Measurements from ENCODE around the gene STX8.
"Not testable (repeated sequence)": the region's sequence is repeated elsewhere in the genome, so short reads cannot be mapped to it uniquely, and the experiment has no call there.

STX8 gene

DNA sequence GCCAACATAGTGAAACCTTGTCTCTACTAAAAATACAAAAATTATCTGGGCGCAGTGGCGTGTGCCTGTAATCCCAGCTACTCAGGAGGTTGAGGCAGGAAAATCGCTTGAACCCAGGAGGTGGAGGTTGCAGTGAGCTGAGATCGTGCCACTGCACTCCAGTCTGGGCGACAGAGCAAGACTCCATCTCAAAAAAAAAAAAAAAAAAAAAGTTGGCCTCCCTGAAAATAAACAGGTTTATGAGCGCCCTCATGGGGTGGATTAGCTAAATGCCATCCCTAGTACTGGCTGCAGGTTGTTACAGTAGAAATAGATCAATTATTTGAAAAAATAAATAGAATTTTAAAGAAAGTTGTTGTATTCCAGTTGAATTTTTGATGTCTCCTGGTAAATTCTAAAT, 20.9 kb downstream of the STX8 start:
- not testable (repeated sequence) for ATAC-seq
- peak; percentile 55 for DNase-seq

DNA sequence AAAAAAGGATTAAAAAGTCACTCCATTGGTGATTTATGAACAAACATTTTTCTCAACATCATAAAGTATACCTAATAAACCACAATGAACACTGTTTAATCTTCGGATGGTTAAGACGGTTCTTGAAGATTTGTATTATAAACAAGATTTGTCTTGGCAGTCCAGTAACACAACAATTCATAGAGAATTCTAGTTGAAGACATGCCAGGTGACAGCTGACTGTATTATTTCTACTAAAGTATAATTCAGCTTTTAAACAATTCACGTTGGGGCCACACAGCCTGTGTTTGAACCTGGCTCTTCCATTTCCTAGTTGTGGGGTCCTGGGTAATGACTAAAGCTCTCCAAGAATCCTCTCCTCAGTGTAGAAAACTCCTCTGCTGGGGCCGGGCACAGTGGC, 22.0 kb downstream of the STX8 start:
- ATAC-seq (no peak), DNase-seq (no peak)

DNA sequence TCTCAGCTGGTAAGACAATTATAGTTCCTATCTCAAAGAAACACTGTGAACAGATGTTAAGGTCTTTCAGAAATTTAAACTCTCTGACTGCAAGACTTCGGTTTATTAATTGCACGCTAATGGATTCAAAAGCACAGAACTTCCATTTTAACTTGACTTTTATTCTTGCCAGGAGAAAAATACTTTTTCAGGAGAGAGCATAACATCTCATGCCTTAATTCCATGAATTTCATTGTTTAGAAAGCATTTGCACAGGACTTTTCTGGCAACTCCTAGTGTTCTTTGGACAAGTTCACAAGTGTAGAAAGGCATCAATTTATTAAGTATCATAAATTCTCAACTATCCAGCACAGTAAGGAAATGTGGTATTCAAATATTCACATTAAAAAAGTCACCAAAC, 22.4 kb downstream of the STX8 start:
- ATAC-seq (no peak), DNase-seq (no peak)

DNA sequence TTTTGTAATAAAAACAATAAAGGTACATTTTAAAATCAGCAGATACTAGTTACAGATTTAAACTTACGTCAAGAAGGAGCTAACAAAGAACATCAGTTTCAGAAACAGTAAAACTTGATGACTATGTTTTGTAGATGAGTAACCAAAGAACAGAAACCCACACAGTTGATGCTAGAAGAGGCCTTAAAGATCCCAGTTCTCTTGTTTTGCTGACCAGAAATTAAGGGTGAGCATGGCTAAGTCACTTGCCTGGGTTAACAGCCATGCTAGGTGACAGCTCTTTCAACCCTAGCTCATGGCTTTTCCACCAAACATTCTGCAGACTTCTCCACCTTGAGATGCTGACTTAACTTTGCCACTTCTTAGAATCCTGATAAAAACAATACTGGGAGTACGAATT, 26.4 kb downstream of the STX8 start:
- DNase-seq, result no peak
- no peak for ATAC-seq

DNA sequence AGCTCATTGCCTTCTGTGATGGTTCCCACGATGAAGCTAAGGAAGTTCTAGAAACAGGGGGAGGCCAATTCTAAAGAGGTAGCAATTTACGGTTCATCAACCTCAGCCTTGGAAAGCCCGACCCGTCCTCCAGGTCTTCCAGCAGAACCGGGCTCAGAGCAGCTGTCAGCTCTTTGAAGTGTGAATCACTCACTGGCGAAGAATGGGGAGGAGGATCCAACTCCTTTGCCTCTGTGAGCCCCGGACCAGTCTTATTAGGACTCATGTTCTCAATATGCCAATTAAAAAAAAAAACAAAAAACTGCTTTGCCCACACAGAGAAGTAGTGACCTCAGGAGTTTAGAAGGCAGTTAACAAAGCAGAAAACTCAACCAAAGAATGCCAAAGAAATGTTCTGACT, 31.4 kb downstream of the STX8 start:
- DNase-seq (no peak), ATAC-seq (no peak)

DNA sequence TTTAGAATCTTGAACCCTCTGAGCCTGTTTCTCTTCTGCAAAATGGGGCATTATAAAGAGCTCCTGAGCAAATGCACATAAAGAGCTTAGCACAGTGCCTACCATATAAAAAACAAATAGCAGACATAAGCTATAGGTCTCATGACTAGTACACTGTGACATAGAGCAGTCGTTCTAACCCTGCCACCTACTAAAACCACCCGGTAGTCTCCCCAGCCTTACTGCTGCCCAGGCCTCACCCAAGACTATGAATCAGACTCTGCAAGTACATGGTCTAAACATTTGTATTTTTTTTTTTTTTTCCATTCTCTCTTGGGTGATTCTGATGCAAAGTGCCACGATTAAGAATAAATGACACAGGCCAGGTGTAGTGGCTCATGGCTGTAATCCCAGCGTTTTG, 33.9 kb downstream of the STX8 start:
- peak; percentile 28 for ATAC-seq

DNA sequence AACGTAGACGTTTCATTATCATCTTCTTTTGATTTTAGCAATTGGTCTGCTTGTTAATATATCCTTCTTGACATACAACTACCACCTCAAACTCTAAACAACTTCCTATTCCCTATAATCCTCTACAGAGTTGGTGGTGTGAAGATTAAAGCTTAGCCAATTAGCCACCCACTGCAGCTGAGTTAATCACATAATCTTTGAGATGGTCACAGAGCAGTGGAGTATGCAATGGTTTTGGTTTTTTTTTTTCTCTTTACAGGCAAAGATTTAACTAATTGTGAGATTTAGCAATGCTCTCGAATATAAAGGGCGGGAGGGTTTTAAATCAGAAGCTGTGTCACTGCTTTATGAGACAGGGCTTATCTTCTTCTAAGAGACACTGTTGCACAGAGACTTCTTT, 37.0 kb downstream of the STX8 start:
- DNase-seq, result no peak
- ATAC-seq, result no peak

More for the DNA sequence above, 33.9 kb downstream of the STX8 start:
- DNase-seq, result no peak

DNA sequence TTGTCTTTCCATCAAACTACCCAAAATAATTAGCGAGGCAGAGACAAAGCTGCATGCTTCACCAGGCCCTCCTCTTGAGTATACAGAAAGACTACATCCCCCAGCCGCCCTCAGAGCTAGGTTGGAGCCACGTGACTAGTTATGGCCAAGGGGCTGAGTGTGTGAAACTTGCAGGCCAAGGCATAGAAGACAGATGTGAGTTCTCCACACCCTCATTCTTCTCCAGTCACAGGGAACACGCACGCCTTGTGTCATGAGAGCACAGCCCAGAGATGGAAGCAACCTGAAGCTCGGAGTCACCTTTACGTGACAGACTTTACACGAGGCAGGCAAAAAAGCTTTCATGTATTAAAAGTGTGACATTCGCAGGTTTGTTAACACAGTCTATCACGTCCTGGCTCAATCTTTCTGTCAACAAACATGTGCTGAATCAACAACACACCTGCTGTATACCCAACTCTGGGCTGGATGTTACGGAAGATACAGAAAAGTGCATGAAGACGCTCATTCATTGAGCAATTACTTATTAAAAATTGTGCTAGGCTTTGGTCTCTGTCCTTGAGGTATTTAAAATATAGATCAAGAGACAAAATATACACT, 38.3 kb downstream of the STX8 start:
- DNase-seq (no peak), ATAC-seq (no peak)

DNA sequence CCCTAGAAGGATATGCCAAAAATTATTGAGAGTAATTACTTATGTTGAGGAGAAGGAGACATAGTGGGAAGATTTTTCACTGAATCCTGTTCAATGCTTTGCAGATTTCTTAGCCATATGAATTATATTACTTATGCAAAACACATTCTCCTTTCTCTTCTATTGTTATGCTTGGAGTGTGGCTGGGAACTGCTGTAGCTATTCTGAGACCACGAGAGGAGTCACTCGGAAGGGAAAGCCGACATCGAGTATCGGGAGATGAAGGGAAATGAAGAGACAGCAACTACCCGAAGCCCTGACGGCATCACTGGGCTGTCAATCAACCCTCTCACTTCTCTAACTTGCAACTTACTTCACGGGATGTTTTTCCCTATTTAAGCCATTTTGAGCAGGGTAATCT, 39.6 kb downstream of the STX8 start:
- ATAC-seq (no peak), DNase-seq (no peak)

DNA sequence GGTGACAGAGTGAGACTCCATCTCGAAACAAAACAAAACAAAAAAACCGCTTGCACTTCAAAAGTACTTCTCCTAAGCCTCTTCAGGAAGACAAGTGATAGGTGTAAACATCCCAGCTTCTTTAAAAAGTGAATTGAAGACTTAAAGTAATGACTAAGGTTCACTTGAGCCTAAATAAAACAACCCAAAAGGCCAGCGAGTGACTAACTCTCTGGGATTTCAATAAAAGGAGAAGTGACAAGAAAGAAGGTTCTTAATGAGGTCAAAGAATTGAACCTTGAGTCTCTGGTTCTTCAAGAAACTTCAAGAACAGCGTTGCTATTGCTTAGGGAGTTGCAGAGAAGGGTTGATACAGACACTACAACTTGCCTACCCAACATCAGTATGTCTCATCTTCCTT, 42.2 kb downstream of the STX8 start:
- ATAC-seq (no peak), DNase-seq (no peak)

DNA sequence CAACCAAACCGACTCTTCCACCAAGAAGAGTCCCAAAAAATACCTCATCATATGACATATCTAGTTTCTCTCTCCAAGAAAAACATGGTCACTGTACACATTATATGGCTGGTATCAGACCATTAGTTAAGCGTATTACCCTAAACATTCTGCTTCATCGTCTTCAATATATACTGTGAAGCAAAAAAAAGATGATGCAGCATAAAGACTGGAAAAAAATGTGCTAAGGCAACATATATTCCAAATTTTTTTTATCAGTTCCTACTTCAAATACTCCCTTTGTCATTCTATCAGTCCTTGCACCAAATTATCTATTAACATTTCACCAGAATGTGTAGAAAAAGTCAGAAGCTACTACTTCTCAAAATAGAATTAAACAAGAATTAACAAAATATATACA, 42.9 kb downstream of the STX8 start:
- no peak for ATAC-seq
- DNase-seq, result no peak

DNA sequence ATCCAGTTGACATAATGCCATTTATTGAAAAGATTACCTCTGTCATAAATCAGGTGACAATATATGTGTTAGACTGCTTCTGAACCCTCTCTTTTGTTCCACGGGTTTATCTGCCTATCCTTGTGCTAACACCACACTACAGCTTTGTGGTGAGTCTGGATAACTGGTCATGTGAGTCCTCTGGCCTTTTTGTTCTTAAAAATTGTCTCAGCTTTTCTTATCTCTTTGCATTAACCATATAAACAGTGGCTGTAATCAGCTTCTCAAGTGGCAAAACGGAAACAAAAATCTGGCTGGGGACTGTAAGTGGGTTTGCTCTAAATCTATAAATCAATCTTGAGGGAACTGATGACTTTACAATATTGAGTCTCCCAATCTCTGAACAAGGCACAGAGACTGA, 44.6 kb downstream of the STX8 start:
- no peak for ATAC-seq
- DNase-seq, result no peak

DNA sequence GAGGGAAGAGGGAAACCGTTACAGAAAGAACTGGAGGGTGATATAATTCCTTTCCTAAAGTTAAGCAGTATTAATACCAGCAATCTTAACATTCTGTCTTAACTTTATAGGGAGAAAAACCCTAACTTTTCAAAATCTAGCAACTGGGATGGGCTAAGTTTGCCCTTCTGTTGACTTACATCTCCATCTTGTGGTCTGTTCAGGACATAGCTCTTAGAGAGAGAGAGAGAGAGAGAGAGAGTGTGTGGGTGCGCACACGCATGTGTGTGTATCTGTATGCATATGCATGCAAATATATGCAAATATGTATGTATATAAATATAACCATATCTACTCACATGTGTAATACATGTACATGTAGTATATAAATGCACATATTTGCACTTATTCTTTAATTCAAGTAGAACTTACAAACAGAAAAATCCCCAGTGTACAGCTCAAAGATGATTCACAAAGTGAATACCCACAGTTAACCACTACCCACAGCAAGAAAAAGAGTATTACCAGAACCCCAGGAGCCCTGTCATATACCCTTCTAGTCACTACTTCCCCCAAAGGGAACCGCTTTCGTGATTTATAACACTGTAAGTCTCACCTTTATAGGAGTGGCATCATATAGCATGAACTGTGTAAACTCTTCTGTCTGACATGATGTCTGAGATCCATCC, 46.5 kb downstream of the STX8 start:
- DNase-seq (no peak), ATAC-seq (peak; percentile 96)

DNA sequence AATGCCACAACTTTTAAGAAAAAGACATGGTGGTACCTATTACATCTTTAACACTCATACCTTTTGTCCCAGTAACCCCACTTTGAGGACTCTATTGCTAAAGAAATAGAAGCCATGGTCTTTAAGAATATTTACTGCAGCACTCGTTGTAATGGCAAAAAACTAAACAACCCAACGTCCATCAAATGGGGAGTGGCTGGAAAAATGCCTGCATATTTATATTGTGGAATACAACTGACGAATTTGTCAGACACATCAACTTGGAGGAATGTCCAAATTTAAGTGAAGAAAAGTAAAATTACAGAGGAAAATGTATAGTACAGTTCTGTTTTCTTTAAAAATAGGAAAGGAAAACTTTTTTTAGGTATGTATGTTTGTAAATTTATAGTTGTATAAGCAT, 47.8 kb downstream of the STX8 start:
- no peak for DNase-seq
- ATAC-seq, result no peak

DNA sequence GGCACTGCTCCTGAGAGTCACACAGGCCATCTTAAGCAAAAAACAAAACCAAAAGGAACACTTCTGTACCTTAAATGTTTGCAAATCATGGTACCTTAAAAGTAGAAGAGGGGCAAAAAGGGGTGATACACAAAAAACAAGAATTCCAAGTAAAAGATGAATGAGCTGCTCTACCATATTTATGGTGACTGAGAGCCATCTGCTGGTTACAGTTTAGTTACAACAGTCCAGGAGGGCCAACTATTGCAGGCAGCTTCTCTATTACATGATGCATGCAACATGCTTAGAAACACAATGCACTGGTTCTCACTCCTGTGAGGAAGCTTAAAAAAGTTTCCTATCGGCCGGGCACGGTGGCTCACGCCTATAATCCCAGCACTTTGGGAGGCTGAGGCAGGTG, 53.5 kb downstream of the STX8 start:
- no peak for DNase-seq
- no peak for ATAC-seq

DNA sequence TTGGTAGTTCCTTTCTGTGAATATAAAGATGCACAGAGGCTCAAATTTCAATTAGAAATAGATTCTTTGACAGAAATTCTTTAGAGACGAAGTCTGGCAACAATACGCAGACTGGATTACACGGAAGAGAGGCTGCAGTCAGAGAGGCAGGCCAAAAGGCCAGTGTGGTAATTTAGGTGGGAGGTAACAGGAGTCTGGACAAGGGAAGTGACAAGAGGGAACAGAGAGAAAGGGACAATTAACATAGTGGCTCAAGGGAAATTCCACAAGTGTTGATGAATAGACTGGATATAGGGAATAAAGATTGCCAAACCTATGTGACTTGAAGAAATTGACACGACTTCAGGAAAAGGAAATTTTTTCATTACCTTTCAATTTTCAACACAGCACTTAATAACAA, 54.6 kb downstream of the STX8 start:
- no peak for ATAC-seq
- no peak for DNase-seq

DNA sequence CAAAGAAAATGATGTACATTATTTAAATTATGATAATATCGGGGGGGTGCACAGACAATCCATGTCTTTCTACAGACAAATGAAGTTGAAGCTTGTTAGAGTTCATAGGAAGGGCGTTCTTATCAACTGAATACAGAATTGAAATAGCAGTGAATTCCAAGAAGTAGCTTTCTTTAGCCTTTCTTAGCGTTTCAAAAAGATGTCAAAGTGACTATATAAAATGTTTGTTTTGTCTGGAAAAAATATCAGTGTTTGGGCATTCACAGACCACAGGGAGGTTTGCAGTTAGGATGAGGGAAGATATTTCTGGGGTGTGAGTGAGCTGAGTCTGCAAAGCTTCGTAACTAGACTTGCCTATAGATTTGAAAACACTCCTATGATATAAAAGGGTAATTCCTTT, 55.0 kb downstream of the STX8 start:
- no peak for ATAC-seq
- DNase-seq, result no peak

DNA sequence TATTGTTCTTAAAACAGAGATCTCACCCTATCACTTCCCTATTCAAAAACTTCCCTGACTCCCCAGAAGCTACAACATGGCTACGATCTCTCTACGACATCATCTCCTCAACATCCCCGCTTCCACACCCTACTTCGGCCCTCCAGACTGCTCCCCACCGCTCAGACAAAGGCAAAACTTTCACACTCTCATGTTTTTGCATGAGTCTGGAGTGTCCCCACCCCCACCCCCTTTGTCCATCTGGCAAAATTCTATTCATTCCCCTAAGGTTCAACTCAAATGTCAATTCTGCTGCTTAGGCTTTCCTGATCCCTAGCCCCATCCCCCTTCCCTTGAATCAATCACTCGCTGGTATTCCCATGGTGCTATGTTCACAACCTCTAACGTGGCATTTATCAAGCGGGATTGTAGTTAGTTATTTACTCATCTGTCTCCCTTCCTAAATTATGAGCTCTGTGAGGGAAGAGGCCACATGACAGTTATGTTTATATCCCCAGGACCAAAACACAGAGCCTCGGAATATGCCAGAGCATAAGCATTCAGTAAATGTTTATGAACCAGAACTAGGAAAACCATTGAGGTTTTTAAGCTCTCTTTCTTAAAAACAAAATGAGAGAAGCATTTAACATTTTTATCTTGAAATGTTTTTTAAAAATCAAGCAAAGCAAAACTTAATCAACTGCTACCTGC, 55.9 kb downstream of the STX8 start:
- no peak for DNase-seq
- no peak for ATAC-seq

DNA sequence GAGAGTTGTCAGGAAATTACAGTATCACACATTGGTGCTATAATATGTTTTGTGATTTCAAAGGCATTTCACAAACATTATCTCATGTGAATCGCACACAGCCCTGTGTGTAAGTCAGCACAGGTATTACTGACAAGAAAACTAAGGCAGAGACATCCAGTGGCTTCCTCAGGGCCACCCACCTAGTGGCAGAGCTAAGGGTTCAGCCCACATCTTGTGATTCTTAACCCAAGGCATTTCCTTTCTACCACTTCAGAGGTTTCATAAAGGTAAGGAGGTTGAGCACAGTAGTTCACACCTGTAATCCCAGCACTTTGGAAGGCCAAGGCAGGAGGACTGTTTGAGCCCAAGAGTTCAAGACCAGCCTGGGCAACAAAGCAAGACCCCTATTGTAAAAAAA, 58.2 kb downstream of the STX8 start:
- ATAC-seq (no peak), DNase-seq (no peak)

DNA sequence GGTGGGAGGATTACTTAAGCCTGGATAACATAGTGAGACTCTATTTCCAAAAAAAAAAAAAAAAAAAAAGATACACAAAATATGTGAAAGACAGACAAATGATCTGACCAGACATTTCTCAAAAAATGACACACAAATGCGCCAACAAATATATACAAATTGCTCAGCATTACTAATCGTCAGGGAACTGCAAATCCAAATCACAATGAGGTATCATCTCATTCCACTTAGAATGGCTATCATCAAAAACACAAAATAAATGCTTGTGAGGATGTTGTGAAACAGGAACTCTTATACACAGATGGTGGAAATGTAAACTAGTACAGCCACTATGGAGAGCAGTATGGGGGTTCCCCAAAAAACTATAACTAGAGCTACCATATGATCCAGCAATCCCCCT, 62.4 kb downstream of the STX8 start:
- ATAC-seq, result no peak
- no peak for DNase-seq

DNA sequence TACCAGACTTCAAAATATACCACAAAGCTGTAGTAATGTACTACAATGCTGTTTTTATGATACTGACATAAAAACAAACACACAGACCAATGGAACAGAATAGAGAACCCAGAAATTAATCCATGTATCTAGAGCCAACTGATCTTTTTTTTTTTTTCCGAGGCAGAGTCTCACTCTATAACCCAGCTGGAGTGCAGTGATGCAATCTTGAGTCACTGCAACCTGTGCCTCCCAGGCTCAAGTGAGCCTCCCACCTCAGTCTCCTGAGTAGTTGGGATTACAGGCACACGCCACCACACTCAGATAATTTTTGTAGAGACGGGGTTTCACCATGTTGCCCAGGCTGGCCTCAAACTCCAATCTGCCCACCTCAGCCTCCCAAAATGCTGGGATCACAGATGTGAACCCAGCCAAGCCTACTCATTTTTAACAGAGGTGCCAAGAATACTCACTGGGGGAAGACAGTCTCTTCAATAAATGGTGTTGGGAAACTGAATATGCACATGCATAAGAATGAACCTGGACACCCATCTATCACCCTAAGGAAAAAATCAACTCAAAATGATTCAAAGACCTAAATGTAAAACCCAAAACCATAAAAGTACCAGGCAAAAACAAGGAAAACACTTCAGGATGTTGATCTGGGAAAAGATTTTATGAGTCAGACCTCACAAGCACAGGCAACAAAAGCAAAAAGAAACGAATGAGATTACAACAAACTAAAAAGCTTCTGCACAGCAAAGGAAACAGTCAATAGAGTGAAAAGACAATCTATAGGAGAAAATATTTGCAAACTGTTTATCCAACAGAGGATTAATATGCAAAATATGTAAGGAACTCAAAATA, 63.1 kb downstream of the STX8 start:
- DNase-seq, result no peak

DNA sequence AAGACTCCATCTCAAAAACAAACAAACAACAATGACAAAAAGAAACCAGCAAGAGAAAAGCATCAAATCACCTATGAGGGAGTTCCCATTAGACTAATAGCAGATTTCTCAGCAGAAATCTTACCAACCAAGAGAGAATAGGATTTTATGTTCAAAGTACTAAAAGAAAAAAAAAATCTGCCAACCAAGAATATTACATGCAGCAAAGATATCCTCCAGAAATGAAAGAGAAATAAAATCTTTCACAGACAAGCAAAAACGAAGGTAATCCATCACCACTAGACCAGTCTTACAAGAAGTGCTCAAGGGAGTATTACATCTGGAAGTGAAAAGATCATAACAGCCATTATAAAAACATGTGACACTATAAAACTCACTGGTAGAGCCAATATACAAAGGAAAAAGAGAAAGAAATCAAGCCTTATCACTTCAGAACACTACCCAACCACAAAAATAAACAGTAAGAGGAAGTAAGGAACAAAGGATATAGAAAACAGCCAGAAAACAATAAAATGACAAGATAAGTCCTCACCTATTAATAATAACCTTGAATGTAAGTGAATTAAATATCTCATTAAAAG, 66.3 kb downstream of the STX8 start:
- no peak for DNase-seq
- no peak for ATAC-seq

More for the DNA sequence above, 63.1 kb downstream of the STX8 start:
- ATAC-seq, result no peak

DNA sequence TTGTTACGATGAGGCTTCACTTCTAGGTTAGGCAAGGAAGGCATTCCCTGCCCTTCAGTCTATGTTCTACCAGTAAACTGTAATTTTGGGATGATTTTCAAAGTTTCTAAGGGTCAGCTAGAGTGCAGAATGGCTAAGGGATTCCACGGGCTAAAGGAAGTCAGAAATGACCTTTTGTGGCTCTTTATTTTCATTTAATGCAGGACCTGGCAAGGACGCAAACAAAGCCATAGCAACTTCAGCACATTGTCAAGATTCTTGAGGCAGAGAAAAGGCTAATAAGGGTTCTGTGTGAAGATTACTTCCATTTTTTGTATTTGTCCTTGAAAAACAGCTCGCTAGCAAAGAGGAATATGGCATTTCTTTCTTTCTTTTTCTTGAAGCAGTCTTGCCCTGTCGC, 76.6 kb downstream of the STX8 start:
- ATAC-seq (no peak), DNase-seq (no peak)

All from stimulated activated naive CD8-positive, alpha-beta T cell treated with anti-CD3 and anti-CD28 coated beads, Interleukin-15, Interleukin-2, amounts not matched to agents 100 U/mL and 50 U/mL, for 24 hours (primary cell).